IPS-NIHi7 (cell line): ENCODE measurements around the gene SDS.

Source experiments
- DNase-seq: peaks from one replicate; pipeline ENCODE4 v3.0.0; 2012; ENCODE audit warnings: mixed read lengths; ENCODE audit errors: extremely low spot score

Gene SDS

GRCh38 chr12:113347892-113348291 is 55.8 kb downstream of the SDS start:
- DNase-seq: no peak

- no peak for DNase-seq
Observed at GRCh38 chr12:113347107-113347506, 56.6 kb downstream of the SDS start.

- no peak for DNase-seq
Observed at GRCh38 chr12:113346353-113346752, 57.3 kb downstream of the SDS start.

GRCh38 chr12:113345318-113345717 is 58.4 kb downstream of the SDS start:
- DNase-seq: no peak
